Caco-2 (cell line): ENCODE results near the gene NPAS3. TPM values are rescaled to one million over a fixed set of nuclear protein-coding genes. Genes with fewer than 3 reads are reported as not detected.

Source experiments
- BruUV-seq: library from RNA; stranded (reverse); fragments of 400-500 nt; replicated peaks from 2 replicates; lab custom pipeline; 2021; lab: Mats Ljungman, UMichigan
- CTCF ChIA-PET: fragments of 300-600 bp; sonication (Branson Sonifier 250); formaldehyde crosslinking; loops from one replicate; lab custom pipeline; 2022; ENCODE audit warnings: antibody characterized with exemption; lab: Charles Lee
- POLR2A ChIA-PET: fragments of 300-600 bp; sonication (Branson Sonifier 250); formaldehyde crosslinking; loops from one replicate; lab custom pipeline; 2022; ENCODE audit warnings: antibody characterized with exemption; lab: Charles Lee
- DNase-seq, 2 experiments: peaks; one replicate each; pipeline versions ENCODE4 v3.0.0 to v3.0.0-alpha.2; 2020 to 2022
- H3K27me3 ChIP-seq: replicated peaks from 2 replicates; pipeline ENCODE4 v1.6.0; 2011; ENCODE audit warnings: low read length; ENCODE audit not compliant: control insufficient read depth, insufficient read depth
- H3K36me3 ChIP-seq: 2 replicates; pipeline ENCODE4 v1.5.1; 2011; ENCODE audit warnings: low read length; ENCODE audit not compliant: control insufficient read depth, insufficient read depth
- H3K4me1 ChIP-seq: fragments of 250-450 bp; sonication (Bioruptor Pico); 2 replicates; pipeline ENCODE4 v1.5.1; 2020; ENCODE audit warnings: mild to moderate bottlenecking
- H3K4me3 ChIP-seq: 2 replicates; pipeline ENCODE4 v1.5.1; 2011; ENCODE audit warnings: low read depth, mild to moderate bottlenecking, control low read depth, low read length
- H3K9me3 ChIP-seq: fragments of 250-450 bp; sonication (Bioruptor Pico); 2 replicates; pipeline ENCODE4 v1.5.1; 2020; ENCODE audit warnings: mild to moderate bottlenecking, moderate library complexity
- H3K27ac Mint-ChIP-seq: one replicate; pipeline ENCODE4 v1.8.0; 2022; ENCODE audit warnings: mixed read lengths; ENCODE audit not compliant: unreplicated experiment
- H3K27me3 Mint-ChIP-seq: one replicate; pipeline ENCODE4 v1.8.0; 2022; ENCODE audit warnings: mixed read lengths; ENCODE audit not compliant: insufficient read depth, unreplicated experiment
- H3K36me3 Mint-ChIP-seq: one replicate; pipeline ENCODE4 v1.8.0; 2022; ENCODE audit warnings: mild to moderate bottlenecking, mixed read lengths; ENCODE audit not compliant: insufficient read depth, unreplicated experiment
- H3K4me1 Mint-ChIP-seq: one replicate; pipeline ENCODE4 v1.8.0; 2022; ENCODE audit warnings: low read depth, mixed read lengths; ENCODE audit not compliant: unreplicated experiment
- H3K4me3 Mint-ChIP-seq: one replicate; pipeline ENCODE4 v1.8.0; 2022; ENCODE audit warnings: mild to moderate bottlenecking, moderate library complexity, mixed read lengths; ENCODE audit not compliant: unreplicated experiment
- H3K9me3 Mint-ChIP-seq: one replicate; pipeline ENCODE4 v1.8.0; 2022; ENCODE audit warnings: mixed read lengths; ENCODE audit not compliant: unreplicated experiment
- intact Hi-C: fragments of 100-400 bp; cut with micrococcal nuclease; formaldehyde crosslinking; loops from one replicate; pipeline ENCODE4 v1.10.0; 2022; ENCODE audit not compliant: unreplicated experiment
- total RNA-seq: library from RNA; stranded (reverse); gene quantifications from 2 replicates; pipeline ENCODE4 v1.2.3, GENCODE V29; 2022
- TF ChIP-seq, protein P1 (sequence below), 2 experiments: fragments of 200-600 bp in 1 of 2; IDR thresholded peaks; 1 replicate in 1 of 2; 2 replicates in 1 of 2; pipeline versions ENCODE4 v1.5.1 to v1.8.0; 2011 to 2022; ENCODE audit warnings: antibody characterized with exemption in 1 of 2, control low read depth in 1 of 2, inconsistent platforms in 1 of 2, low read depth in 1 of 2, low read length in 1 of 2, mild to moderate bottlenecking in 1 of 2, moderate library complexity in 1 of 2; ENCODE audit not compliant: insufficient read depth in 1 of 2, severe bottlenecking in 1 of 2, unreplicated experiment in 1 of 2

The NPAS3 gene
- total RNA-seq, 1 experiment from 2014 or later = not detected

DNA sequence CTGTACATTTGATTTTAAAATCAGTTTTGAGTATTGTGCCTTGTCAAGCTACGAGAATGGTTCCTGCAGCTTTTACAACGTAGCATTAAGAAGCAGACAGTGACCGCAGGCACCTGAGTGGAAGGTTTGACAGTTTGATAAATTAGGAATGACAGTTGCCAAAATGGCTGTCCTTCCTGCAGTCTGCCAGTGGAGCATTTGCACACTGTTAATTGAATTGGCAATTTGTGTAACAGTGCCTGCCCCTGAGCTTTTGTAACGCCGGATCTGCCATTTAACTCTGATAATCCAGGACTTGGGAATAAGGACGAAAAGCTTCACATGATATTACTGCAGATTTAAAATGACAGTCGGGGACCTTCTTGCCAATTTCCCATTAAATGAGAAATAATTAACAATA, 385.3 kb downstream of the NPAS3 start:
- TF ChIP-seq, protein P1, sequence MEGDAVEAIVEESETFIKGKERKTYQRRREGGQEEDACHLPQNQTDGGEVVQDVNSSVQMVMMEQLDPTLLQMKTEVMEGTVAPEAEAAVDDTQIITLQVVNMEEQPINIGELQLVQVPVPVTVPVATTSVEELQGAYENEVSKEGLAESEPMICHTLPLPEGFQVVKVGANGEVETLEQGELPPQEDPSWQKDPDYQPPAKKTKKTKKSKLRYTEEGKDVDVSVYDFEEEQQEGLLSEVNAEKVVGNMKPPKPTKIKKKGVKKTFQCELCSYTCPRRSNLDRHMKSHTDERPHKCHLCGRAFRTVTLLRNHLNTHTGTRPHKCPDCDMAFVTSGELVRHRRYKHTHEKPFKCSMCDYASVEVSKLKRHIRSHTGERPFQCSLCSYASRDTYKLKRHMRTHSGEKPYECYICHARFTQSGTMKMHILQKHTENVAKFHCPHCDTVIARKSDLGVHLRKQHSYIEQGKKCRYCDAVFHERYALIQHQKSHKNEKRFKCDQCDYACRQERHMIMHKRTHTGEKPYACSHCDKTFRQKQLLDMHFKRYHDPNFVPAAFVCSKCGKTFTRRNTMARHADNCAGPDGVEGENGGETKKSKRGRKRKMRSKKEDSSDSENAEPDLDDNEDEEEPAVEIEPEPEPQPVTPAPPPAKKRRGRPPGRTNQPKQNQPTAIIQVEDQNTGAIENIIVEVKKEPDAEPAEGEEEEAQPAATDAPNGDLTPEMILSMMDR (IDR thresholded peaks at IDR 0.05; ENCODE audit: insufficient read depth in 1 of 2, low read depth in 1 of 2, low read length in 1 of 2, severe bottlenecking in 1 of 2, unreplicated experiment in 1 of 2) = no peak
- Mint-ChIP-seq H3K4me1 (no peaks in the 10 kb centered on the region), H3K4me3 (no peak overlapping the region), H3K36me3 (no peaks in the 10 kb centered on the region), H3K9me3 (no peaks in the 10 kb centered on the region), H3K27me3 (peaks cover 18% of the 10 kb centered on the region), H3K27ac (no peak overlapping the region)
- intact Hi-C loops = no loop called here
- Histone ChIP-seq H3K4me1 (no peaks in the 10 kb centered on the region), H3K9me3 (no peaks in the 10 kb centered on the region), H3K27me3 (no peaks in the 10 kb centered on the region; the same call in none of the 2 replicates), H3K36me3 (no peaks in the 10 kb centered on the region), H3K4me3 (no peak overlapping the region)
- no peak for DNase-seq
- BruUV-seq = no TSS peak
- ChIA-PET POLR2A (no interaction called here), CTCF (no interaction called here)

DNA sequence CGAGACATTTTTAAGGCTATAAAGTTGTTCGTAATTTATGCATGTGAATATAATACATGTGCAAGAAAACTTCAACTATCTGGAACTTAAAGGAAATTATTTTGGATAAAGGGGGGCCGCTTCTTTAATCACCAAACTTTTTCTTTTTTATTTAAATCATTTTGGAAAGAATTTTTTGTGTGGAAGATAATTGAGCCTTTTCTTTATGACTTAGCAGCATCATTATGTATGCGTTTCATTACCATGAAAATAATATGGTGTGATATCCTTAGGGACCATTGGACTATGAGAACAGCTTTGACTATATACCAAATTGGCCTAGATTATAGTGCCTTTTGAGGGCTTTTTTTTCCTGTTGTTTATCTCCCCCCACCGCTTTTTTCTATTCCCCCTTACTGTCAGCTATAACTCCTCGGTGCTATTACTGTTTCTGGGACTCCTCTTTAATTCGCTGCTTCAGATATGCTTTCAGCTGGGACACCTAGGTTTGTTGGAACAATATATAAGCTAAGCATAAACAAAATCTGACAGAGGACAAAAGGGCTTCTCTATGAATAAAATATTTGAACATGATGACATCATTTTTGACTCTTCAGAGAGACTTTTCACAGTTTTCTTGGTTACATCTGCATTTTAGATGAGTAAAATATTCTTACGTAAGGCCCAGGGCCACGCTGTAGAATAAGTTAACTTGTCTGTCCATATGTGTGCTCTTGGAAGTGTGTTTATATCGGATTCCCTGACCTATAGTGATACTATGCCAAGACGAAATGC, 392.7 kb downstream of the NPAS3 start:
- no peak overlapping the region for H3K27ac Mint-ChIP-seq
- Histone ChIP-seq H3K9me3 (no peaks in the 10 kb centered on the region), H3K4me1 (no peaks in the 10 kb centered on the region), H3K36me3 (no peaks in the 10 kb centered on the region), H3K4me3 (no peak overlapping the region), H3K27me3 (no peaks in the 10 kb centered on the region)
- no peak for DNase-seq
- H3K27me3 Mint-ChIP-seq = peaks cover 5% of the 10 kb centered on the region
- TF ChIP-seq, protein P1 (IDR thresholded peaks at IDR 0.05; ENCODE audit: insufficient read depth in 1 of 2, low read depth in 1 of 2, low read length in 1 of 2, severe bottlenecking in 1 of 2, unreplicated experiment in 1 of 2) = no peak
- no peaks in the 10 kb centered on the region for H3K4me1 Mint-ChIP-seq
- H3K9me3 Mint-ChIP-seq = no peaks in the 10 kb centered on the region
- intact Hi-C loops = no loop called here
- CTCF ChIA-PET = no interaction called here
- POLR2A ChIA-PET = no interaction called here
- H3K4me3 Mint-ChIP-seq = no peak overlapping the region
- H3K36me3 Mint-ChIP-seq = no peaks in the 10 kb centered on the region
- BruUV-seq = no TSS peak

DNA sequence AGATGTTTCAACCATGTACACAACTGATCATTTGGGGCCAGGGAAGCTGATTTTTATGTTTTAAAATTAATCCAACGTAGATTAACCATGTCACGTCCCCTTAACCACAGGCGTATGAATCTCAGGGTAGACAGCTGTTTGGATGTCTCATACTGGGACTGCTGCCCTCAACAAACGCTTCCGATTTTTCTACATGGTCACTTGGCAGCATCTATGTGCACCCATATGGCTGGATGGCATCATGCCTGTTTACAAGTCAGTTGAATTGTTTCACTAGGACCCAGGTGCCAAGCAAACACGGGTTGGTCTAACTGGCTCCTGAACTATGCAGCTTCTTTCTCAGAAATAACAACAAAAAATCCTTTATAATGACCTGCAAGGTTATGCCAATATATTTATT, 393.8 kb downstream of the NPAS3 start:
- no peak for DNase-seq
- no TSS peak for BruUV-seq
- Mint-ChIP-seq H3K27me3 (peaks cover 3% of the 10 kb centered on the region), H3K9me3 (no peaks in the 10 kb centered on the region), H3K4me1 (no peaks in the 10 kb centered on the region), H3K36me3 (no peaks in the 10 kb centered on the region), H3K4me3 (no peak overlapping the region), H3K27ac (no peak overlapping the region)
- Histone ChIP-seq H3K4me3 (no peak overlapping the region), H3K27me3 (no peaks in the 10 kb centered on the region), H3K9me3 (no peaks in the 10 kb centered on the region), H3K4me1 (no peaks in the 10 kb centered on the region), H3K36me3 (no peaks in the 10 kb centered on the region)
- POLR2A ChIA-PET = no interaction called here
- CTCF ChIA-PET = no interaction called here
- intact Hi-C loops = no loop called here
- TF ChIP-seq, protein P1 (IDR thresholded peaks at IDR 0.05; ENCODE audit: insufficient read depth in 1 of 2, low read depth in 1 of 2, low read length in 1 of 2, severe bottlenecking in 1 of 2, unreplicated experiment in 1 of 2) = no peak
